Umbilical cord (tissue), 2 donors: Measurements from ENCODE around the gene QKI. TPM values are rescaled to one million over a fixed set of nuclear protein-coding genes. Genes with fewer than 3 reads are reported as not detected.

Experiments used
- DNase-seq: peaks from one replicate; pipeline ENCODE4 v3.0.0-alpha.2; 2015; ENCODE audit warnings: low spot score
- total RNA-seq: library from RNA; depleted of rRNA; stranded (reverse); fragments of >200 nt; gene quantifications from one replicate; pipeline ENCODE4 v1.2.3, GENCODE V29; 2014; ENCODE audit warnings: low replicate concordance; ENCODE audit not compliant: insufficient read depth

Gene QKI
- total RNA-seq, 1 donor from 2014 or later = 152 TPM

DNA sequence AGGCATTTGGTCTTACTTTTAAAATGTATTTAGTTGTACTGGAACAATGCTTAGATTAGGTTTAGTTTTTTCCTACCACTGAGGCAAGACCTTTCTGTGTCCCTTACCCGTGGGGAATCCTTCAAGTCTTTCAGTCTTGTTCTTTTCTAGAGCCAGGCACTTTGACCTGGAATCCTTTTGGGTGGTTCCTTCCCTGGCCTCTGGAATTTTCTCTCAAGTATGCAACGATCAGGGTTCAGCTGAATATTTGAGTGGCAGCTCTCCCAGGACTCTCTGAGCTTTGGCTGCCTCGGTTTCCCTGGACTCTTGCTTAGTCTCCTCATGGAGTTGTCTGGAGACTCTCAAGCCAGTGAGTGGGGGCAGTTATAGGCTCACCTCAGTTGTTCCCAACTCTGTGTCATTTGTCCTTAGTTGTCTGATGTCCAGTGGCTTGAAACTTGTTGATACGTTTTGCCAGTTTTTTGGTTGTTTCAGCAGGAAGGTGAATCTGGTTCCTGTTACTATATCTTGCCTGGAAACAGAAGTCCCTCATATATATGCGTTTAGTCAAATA, 118.1 kb downstream of the QKI start:
- DNase-seq = no peak

DNA sequence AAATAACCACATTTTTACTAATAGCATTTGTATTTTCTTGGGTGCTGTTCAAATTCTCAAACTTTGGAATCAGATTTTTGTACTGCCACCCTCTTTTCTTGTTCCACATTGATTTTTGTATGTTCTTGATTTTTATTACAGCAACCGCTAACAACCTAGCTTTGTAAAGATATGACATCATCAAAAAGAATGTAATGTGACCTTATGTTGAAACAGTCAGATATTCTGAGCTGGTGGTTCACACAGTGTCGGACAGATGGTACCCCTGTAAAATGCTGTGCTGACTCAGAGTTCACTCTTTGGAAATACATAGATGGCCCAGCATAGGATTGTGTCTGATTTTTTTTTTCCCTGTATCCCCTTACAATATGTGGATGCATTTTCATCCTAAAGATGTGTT, 118.9 kb downstream of the QKI start:
- peak; percentile 28 for DNase-seq

DNA sequence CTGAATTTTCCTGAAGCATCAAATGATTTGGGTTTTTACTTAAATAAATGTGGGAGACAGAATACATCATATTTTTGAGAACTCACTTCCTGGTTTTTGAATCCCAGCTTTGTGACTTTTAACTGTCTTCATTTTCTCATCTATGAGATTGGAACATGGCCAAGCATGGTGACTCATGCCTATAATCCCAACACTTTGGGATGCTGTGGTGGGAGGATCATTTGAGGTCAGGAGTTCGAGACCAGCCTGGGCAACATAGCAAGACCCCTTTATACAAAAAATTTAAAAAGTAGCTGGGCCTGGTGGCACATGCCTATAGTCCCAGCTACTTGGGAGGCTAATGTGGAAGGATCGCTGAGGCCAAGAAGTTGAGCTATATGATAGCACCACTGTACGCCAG, 122.3 kb downstream of the QKI start:
- no peak for DNase-seq

DNA sequence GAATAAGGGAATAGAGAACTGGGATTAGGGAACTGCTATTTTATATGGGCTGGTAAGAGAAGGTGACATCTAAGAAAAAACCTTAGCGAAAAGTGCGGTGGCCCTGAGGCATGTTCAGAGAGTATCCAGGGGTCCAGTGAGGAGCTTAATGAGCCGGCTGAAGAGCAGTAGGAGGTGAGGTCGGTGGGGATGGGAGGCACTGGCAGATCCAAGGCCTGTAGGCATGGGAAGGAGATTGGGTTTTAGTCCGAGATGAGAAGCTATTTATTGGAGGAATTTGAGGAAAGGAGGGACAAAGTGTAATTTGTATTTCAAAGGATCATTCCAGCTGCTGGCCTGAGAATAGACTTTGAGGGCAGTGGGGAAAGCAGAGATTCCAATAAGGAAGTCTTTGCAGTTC, 123.8 kb downstream of the QKI start:
- no peak for DNase-seq

DNA sequence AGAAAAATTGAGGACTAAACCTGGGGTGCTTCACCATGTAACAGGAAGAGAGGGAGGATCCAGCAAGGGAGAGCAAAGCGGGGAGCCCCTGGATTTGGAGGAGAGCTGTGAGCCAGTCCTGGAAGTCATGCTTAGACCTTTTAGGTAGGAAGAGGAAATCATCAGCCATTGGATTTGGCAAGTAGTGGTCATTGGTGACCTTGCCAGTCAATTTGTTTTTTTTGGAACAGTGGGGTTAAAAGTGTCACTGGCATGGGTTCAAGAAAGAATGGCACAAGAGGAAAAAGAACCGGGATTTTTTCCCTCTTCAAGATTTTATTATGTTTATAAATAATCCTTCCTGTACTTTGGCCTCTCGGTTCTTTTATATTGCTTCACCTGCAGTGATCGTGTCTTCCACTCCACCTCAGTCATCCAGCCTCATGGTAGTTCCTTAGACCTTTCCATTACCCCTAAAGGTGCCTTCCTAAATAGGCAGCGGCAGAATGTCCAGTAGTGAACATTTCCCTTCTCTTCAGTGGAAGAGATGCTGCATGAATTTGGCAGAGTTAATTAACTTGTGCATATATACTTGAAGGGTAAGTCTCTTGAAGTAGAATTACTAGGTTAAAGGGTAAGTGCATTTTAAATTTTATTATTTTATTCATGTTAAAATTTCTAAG, 124.7 kb downstream of the QKI start:
- no peak for DNase-seq

DNA sequence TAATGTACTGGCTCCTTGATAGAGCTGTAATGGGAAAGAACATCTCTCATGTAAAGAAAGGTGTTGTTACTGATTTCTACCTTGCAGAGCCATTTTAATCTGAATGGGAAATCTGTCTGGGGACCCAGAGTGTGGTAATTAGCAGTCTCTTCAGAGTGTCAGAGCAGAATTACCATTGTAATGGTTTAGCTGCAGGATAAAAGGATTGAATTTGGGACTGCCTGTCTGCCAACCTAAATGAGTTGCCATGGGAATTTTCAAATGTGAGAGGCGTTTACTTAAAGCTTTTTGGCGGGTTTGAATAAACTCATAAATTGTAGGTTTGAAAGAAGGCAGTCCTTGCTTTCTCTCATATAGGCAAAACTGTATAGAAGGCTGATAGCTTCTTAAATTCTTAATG, 128.8 kb downstream of the QKI start:
- no peak for DNase-seq

DNA sequence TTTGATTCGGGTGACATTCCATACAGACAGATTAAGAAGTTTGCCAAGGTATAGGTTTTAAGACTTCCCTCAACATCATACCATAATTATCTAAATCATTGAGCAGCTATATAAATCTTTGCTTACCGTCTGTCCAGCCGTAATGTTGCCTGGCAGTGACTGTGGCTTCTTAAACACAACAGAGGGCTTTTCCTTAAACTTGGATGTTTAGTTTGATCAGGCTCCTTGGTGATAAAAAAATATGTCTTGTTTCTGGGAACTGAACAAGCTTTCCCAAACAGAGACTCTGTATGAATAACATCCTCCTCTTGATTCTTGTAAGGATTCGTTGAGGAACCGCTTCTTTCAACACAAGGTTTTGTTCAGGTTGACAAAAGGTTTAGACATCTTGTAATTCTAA, 130.9 kb downstream of the QKI start:
- DNase-seq = no peak

DNA sequence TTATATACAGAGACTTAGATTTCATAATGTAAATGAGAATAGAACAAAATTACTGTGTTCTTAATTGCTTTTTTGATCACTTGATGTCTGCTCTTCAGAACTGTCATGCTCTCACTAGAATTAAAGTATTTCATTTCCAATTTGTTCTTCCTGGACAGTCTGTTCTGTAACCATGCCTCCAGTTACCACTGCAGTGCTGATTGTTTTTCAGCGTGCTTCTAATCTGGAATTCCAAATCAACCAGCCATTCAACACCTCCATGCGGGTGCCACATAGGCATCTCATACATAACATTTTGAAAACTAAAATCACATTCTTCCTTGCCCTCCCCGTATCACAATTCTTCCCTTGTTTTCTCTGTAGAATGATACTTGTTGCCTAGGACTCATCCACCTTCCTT, 132.8 kb downstream of the QKI start:
- DNase-seq = no peak

DNA sequence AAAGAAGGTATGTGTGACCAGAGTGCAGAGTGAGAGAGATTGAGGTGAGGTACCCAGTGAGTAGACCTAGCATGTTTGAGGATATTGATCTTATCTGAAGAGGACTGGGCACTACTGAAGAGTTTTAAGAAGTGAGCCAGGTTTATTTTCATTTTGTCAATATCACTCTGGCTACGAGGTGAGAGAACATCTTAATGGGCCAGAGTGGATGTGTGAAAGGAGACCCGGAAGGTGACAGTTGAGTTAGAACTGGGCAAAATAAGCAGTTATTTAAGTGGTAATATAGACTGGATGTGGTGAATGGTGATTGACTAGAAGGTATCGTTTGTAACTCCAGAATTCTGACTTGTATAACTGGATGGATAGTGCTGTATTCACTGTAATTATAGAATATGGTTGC, 134.1 kb downstream of the QKI start:
- DNase-seq = no peak

DNA sequence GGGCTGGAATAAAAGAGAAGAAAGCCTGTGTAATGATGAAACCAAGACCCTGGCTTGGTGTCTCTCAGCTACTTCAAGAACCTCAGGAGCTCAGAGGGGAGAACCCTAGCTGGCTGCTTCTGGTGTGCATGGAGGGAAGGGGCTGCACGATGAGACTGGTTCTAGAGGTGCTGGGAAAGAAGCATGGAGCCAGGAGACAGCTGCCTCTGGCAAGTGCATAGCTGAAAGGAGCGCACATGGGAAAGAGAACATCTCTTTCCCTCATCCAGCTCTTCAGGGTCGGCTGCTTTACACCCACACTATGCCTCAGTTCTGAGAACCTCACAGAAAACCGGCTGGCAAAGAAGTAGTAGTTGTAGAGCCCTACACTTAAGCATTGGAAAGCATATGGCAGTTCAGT, 139.5 kb downstream of the QKI start:
- DNase-seq = no peak

DNA sequence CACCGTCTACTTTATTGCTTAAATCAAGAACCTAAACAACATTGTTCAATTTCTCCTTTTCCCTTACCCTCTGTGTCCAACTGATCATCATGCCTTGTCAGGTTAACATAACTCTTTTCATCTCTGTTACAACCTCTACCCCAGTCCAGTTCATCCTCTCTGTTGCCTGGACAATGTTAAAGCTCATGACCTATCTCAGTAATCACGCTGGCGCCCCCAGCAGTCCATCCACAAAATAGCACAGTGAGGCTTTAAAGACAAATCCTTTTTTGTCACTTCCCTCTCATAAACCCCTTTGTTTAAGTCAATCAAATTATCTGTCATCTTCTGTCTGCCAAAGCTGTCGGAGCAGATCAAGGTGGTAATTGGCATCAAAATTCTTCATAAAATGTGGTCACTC, 140.1 kb downstream of the QKI start:
- no peak for DNase-seq

DNA sequence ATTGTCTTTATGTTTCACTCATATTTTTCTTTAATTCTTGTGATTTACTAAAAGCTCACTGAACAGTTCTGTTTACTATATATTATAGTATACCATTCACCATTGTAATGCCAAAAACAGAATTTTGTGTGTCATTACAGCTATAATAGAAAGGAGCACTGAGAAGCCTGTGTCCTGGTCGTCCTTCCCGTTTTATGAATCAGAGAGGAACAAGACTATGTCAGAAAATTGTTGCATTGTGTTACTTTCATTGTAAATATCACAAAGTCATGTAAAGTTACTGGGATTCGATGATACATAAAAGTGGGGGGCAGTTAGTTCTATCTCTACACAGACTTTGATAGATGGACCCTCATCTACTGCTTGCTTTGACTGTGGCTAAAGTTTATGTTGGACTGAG, 145.1 kb downstream of the QKI start:
- DNase-seq = no peak

DNA sequence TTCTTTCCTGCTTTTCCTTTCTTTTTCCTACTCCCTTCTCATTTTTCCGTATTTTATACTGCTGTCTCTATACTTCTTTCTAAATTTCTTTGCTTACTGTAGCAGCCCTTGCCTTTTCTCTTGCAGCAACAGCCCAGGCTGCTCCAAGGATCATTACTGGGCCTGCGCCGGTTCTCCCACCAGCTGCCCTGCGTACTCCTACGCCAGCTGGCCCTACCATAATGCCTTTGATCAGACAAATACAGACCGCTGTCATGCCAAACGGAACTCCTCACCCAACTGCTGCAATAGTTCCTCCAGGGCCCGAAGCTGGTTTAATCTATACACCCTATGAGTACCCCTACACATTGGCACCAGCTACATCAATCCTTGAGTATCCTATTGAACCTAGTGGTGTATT, 148.8 kb downstream of the QKI start:
- DNase-seq = no peak

DNA sequence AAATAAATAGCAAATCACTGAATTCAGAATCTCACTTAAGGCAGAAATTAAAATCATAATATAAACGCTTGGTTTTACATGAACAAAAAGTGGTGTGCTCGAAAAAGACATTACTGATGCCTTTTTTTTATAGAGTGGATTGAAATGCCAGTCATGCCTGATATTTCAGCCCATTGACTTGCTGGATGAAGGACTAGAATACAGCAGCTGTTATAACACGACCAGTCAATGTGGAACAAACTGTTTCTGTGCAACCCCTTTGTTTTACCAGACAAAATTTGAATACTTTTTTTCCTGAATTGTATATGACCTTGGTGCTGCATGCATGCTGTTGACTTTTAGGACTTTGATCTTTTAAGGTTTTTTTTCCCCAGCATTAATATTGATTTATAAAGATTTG, 150.0 kb downstream of the QKI start:
- no peak for DNase-seq

DNA sequence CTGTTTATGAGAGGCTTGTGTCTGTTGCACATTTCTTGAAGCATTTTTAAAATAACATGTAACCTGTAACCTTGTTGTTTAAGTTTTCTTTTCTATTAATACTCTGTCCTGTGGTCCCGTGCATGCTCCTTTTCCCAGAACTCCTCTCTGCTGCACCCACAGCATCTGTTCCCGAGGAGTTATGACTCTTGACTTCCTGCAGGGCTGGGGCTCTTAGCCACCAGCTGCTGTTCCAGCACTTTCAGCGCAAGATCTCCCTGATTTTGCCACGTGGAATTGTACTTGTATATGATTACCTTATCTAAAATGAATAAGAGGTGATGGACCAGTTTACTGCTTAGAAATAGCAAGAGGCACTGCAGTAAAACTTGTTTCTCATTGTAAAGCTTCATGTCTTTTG, 150.6 kb downstream of the QKI start:
- no peak for DNase-seq

DNA sequence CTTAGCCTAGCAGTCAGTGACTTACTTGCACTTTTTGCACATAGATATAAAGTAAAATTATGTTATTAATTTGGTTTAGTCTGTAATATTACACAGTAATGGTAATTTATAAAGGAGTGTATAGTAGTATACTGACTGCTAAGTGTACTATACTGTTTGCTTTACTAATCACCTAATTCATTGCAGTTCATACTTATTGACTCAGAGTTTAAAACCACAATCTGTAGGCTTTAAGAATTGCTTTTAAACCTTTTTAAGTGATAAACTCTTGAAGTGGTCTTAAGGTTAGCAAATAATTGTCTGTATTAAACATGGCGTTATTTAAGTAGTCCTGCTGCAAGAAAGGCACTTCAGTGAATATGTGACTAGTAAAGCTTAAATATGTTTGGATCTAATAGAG, 151.5 kb downstream of the QKI start:
- no peak for DNase-seq

DNA sequence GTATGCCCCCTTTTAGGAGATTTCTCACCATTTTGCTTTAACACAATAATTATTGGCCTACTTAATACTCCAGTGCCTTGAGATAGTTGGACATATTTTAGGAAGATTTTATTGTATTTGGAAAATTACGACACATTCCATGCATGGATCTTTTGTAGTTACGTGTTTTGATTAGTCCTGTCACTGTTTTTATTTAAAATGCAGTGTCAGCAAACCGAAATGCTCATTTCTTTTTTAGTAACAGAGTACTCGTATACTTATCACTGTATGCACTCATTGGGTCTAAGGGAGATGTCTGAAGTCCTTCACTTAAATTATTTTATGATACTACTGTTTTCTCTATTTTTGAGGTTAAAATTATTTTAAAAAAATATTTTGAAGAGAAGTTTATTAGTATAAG, 153.8 kb downstream of the QKI start:
- DNase-seq = no peak

DNA sequence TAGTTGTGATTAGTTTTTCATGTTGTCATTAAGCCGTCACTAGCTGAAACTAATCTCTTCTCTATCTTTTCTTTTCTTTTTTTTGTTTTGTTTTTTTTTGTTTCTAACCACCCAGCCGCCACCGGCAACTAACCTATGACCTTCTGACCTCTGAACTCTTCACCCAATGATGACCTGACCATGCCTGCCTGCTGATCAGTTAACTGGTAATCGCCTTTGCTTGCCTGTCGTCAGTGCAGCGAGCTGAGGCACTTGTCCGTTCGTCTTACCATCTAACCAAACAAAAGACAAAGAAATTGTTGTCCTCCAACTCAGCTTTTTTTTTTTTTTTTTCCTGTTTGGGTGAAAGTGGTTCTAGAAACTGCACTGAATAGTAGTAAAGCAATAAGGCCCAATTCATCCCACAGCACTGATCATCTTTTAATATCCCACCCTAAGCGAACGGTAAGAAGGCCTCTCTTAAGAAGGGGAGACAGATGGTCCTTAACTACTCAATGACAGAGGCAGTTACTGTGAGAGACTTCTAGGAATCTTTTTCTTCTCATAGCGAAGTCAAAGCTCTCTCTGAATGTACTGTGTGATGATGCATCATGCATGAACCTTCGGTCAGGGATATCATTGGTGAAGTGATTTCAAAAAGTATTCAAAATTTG, 156.2 kb downstream of the QKI start:
- DNase-seq = no peak

DNA sequence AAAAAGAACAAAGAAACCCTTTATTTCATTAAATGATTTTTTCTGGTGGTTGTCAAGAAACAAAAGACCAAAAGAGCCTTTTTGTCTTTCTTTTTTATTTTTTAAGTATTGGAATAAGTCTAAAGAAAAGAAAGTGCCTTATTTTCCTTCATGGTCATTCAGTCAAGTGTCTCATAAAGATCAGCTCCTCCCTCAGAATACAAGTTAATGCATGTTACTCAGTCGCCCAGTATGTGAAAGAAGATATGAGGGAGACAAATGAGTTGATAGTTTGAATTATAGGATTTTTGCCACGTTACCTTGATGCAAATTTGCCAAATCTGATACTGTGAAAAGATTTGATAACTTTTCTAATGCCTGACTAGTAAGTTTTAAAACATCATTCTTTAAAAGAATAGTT, 157.2 kb downstream of the QKI start:
- DNase-seq = no peak

DNA sequence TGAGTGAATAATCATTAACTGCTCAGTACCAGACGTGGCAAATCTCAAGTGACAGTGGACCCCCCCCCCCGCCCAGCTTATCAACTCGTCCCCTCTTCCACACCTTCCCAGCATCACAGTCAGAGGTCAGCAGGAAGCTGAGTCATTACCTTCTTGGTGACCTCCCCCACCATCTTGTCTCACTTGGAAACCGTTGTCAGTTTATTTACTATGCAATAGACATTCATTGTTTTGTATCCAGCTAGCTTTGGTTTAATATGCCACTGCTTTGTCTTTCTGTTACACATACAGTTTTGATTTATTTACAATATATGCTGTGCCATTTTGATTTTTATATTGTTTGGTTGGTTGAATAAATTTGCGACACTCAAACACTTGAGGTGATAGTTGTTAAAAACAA, 158.1 kb downstream of the QKI start:
- no peak for DNase-seq

DNA sequence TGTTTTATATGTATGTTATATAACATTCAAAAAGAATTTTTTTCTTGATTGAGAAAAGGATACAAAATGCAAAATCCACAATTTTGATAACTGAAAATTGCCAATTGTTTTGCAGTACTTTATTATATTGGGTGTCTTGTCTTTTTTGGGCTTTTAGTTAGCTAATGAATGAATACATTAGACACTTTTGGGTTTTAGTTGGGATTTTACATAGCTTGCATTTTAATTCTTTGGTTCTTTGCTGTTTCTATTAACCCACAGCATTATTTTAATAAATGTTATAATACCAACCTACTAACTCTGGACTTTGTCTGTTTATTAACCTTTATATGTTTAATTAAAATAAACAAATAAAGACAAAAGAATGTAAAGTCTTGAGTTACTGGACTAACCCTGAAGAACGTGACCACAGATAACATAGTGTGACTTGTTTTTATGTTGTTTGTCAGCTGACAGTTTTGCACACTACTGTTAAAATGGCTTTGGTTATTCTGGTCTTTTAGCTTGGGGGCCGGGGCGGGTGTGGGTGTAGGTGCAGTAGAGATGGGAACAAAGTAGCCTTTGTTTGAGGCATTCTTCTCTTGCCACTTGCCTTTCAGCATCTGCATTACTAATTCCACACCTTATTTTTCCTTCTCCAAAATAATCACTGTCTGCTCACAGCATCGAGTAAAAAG, 159.1 kb downstream of the QKI start:
- no peak for DNase-seq

DNA sequence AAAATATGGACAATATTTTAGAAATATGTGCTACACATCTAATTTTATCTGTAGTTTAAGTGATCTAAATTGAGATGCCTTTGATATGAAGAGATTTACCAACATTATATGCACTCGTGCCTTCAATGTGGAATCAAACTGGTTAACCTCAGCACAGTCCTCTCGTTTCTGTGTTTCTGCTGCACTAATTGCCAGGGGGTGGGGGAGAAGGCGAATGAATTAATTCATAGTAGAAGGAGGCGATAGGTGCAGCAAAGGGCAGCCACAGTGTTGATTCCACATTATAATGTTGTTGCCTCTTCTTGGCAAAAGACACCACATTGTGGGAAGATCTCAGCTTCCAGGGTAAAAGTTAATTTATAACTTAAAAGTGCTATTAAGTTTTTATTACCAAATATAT, 161.6 kb downstream of the QKI start:
- DNase-seq = no peak

DNA sequence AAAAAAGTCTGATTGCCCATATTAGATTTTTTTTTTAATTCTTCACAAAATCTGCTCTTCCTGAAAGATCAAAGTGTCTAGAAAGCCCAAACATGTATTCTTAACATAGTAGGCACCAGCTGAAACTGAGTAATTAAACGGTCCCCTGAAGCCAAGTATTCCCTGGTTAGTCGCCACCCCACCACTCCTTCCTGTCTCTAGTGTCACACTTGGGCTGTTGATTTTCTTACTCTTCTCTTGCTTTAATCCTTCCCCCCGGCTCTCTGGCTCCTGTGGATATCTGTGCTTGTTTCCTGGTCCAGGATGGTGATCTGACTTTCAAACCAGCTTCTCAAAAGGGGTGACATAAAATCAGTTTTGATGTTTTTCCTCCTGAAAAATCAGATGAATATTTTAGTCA, 162.9 kb downstream of the QKI start:
- DNase-seq = no peak
